HCEC 1CT (cell line): ENCODE measurements around the gene RPL15.
"Not testable (repeated sequence)": the region's sequence is repeated elsewhere in the genome, so short reads cannot be mapped to it uniquely, and the experiment has no call there.

Experiments used
- DNase-seq: peaks from one replicate; pipeline ENCODE4 v3.0.0-alpha.2; 2017

RPL15 gene

GRCh38 chr3:23916886-23917678 lies at the start of gene RPL15, which contains the start of gene NKIRAS1:
TSS of gene RPL15 (plus strand) at chr3:23917132. CDS start at chr3:23917860, 728 bp downstream.
TSS of gene NKIRAS1 (minus strand) at chr3:23916990. CDS start at chr3:23910904, 6,086 bp downstream.
- DNase-seq = peak; percentile 98

GRCh38 chr3:23867400-23867799 lies 49.5 kb upstream of the RPL15 start:
- no peak for DNase-seq

- no peak for DNase-seq
Observed at GRCh38 chr3:23867838-23868237, 49.1 kb upstream of the RPL15 start.

- no peak for DNase-seq
Observed at GRCh38 chr3:23869977-23870662, 46.8 kb upstream of the RPL15 start.

- not testable (repeated sequence) for DNase-seq
Observed at GRCh38 chr3:23870663-23871043, 46.3 kb upstream of the RPL15 start.

GRCh38 chr3:23871361-23871760 lies 45.6 kb upstream of the RPL15 start:
- DNase-seq = not testable (repeated sequence)

- no peak for DNase-seq
Observed at GRCh38 chr3:23872330-23872729, 44.6 kb upstream of the RPL15 start.

DNA sequence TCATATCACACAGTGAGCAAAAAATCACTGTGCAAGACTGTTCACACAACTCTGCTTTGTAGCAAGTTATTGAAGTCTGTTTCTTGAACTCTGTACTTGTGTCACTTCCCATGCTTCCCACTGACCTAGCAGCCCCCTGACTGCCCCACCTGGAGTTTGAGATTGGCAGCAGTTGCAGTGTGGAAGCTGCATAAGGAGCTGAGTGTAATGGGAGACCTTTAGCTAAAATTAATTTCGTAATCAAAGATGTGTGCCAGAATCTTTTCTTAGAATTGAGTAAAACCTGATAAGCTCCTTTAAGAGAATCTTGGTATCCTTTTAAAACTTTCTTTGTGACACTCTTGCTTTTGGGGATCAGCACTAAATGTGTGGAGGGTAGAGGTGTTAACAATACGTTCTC lies 43.0 kb upstream of the RPL15 start:
- peak; percentile 55 for DNase-seq

DNA sequence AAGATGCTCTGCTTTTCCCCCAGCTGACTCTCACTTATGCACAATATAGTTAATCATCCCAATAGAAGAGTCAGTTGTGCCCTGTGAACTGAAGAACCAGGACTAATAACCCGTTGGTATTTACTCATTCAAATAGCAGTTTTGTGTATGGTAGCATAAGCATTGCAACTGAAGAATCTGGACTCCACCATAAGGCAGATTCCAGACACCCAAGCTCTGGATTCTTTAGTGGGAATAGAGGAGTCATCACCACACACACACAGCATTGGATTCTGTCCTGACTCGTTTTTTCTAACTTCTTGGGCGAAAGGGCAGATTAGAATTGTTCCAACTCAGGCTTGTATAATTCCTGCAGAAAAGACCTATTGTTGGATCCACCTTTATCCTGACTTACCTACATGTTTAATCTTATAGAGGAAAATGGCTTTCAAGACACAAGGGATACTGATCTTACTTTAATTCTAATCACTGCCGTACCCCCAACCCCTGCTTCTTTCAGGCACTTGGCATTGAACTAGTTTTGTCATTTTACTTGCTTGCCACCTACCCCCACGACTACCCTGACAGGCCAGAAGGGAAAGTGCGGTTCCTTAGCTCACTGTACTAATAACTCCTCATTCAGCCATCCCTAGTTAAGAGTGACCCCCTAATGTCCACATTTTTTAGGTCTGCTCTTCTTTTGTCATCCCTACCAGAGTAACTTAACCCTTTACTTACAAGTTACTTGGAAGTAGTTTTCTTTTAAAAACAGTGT lies 42.4 kb upstream of the RPL15 start:
- peak; percentile 63 for DNase-seq

DNA sequence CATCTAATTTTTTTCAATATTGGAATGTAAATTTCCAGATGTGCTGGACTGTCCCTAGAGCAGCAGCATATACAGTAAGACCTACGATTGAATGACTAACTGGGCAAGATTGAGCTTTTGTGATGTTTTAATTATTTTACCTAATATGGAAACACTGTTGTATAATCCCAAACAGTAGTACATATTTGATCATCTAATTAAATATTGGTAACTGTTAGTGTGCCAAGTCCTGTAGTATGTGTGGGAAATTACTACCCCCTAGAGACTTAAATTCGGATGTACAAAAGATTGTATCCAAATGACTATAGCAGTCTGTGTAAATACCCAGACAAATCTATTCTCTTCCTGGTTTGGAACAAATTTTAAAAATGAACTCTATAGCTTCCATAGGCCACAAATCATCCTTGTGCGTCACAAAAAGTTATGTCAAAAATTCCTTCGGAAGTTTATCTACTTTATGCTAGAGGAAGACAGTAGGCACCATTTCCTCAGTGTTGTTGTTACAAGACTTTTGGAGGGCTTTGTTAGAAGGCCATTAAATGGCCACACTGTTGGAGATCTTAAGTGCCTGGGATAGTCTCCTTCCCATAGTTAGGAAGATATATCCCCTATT lies 41.7 kb upstream of the RPL15 start:
- peak; percentile 55 for DNase-seq

DNA sequence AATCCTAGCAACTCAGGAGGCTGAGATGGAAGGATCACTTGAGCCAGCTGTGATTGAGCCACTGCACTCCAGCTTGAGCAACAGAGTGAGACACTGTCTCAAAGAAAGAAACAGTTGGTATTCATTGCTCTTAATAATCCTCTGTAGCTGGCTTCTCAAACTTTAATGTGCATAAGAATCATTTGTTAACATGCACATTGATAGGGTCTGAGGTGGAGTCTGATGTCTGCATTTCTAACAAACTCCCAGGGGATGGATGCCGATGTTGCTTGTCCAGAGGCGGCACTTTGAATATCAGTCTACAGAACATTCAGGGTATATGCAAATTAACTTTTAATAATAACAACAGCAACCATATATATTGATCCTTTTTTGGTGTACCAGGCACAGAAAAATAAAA lies 40.0 kb upstream of the RPL15 start:
- no peak for DNase-seq

DNA sequence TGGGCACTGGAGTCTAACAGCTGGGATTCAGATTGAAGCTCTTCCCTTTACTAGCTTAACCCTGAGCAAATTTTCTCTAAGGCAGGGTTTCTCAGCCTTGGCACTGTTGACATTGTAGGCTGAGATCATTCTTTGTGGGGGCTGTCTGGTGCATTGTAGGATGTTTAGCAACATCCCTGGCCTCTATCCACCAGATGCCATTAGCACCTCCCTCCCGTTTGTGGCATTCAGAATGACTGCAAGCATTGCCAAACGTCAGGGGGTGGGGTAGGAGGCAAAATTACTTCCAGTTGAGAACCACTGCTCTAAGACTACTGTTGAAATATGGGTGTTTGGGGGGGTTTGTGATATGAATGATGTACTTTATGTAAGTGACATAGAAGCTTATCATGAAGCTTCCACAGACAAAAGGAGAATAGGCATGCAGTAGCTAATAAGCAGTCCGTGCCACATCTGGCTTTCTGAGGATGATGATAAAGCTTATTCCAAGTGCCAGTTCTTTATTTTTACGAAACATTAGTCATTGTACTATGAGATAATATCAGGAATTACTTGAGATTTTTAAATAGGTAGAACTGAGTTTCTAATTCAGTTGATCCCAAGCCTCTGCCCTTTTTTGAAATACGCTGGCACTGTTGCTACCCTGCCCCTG lies 39.5 kb upstream of the RPL15 start:
- peak; percentile 74 for DNase-seq

DNA sequence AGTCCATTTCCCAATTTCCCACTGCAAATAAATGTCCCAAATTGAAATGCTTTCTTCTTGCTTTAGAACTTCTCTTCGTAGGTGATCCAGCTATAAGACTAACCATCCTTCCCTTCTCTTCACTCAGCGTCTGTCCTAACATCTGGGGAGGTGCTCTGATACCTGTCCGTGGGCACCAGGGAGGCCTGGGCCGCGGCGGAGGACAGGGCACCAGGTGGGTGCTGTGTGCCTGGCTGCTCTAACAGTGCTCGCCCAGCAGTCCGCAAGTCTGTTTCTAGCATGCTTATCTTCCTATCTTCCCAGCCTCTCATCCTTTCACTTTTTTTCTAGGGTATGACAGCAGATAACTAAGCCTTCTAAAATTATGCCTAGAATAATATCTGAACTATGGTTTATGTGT lies 37.4 kb upstream of the RPL15 start:
- no peak for DNase-seq

DNA sequence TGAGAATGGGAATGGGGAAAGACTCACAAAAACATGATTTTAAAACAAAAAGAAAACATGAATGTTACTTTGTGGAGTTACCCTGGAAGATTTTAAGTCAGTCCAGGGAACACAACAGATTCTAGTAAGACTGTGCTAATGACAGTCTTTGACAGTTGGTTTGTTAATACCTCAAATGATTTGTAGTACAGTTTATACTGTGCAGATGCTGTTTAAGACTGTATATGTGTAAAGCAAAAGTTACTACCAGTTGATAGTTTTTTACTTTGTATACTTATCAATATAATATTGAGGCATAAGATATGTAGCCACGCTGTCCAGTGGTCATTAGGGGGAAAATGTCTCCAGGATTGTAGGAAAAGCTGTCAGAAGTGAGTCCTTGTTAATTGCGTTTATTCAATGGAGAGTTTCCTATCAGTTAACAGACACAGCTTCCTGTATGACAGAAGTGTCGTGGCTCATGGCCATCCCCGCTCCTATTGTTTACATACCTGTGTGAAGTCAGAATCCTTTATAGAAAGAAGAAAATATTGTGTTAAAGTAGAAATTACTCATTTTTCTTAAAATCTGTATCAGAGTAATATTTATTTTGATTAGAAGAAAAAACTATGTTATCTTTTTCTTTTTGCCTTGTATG lies 36.1 kb upstream of the RPL15 start:
- DNase-seq = no peak

GRCh38 chr3:23881993-23882392 lies 34.9 kb upstream of the RPL15 start:
- DNase-seq = not testable (repeated sequence)

DNA sequence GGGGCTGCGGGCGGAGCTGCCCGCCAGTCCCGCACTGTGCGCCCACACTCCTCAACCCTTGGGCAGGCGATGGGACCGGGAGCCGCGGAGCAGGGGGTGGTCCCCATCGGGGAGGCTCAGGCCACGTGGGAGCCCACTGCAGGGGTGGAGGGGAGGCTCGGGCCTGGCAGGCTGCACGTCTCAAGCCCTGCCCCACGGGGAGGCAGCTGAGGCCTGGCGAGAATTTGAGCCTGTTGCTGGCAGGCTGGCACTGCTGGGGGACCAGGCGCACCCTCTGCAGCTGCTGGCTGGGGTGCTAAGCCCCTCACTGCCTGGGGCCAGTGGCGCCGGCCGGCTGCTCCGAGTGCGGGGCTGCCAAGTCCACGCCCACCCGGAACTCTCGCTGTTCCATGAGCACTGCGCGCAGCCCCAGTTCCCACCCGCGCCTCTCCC lies 34.4 kb upstream of the RPL15 start:
- DNase-seq = no peak

- peak; percentile 3 for DNase-seq
Observed at GRCh38 chr3:23884481-23884880, 32.5 kb upstream of the RPL15 start.

GRCh38 chr3:23885210-23885609 lies 31.7 kb upstream of the RPL15 start:
- no peak for DNase-seq

DNA sequence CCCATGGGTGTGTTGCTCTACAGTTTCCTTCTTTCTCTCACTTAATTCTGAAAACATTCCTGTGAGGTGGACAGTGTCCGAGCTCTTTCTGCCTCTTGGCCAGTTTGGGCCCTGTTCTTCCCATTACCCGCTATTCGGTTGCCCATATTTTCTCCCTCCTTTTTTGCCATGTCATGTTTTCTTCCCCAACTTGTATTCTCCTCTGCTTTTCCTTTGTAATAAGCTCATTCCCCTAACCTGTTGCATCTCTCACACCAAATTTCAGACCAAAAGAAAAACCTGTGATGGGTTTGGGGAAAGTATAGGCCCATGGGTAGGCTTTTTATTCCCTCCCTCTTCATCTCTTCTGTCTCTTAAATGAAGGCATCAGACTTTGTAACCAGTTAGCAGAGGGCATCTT lies 30.6 kb upstream of the RPL15 start:
- no peak for DNase-seq

GRCh38 chr3:23888617-23889228 lies 28.2 kb upstream of the RPL15 start:
- peak; percentile 38 for DNase-seq

DNA sequence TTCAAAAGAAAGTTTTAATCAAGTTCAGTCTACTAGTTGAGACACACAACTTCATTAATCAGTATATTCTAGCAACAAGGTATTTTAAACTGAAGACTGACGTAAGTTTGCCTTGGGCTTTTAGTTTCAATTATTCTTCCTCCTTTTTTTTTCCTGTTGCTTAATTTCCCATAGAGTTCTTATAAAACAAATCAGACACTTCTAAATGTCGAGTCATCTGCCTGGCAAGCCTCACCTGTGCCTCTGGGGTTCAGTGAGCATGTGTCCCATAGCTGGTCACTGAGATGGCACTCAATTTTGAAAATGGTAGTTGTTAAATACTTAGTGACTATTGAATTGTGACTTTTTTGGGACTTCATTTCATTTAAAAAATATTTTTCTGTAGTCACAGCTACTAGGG lies 27.5 kb upstream of the RPL15 start:
- no peak for DNase-seq

DNA sequence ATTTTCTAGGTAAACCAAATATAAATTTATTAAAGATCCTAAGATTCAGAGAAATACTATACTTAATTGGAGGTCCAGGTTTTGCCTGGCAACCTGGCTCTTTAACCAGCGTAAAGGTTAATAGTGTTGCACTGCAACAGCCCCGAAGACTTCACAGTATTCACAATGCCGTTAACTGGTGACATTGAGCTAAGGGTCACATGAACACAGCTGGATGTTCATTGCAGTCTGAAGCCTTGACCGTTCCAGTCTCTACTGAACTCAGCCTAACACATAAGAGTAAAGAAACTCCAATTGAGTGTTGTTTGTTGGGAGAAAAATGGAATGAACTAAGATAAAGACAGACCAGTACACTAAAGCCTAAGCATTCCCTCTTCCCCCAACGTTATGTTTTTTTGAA lies 27.0 kb upstream of the RPL15 start:
- no peak for DNase-seq
